Astrocyte of the cerebellum (primary cell): ENCODE measurements around the gene APOBEC3G.

Experiments
- DNase-seq: peaks from one replicate; pipeline ENCODE4 v3.0.0-alpha.2; 2011; ENCODE audit warnings: low read depth
- H3K4me3 ChIP-seq: 2 replicates; pipeline ENCODE4 v1.5.1; 2011; ENCODE audit warnings: mild to moderate bottlenecking, low read depth, low read length, moderate library complexity
- CTCF ChIP-seq: IDR thresholded peaks from 2 replicates; pipeline ENCODE4 v1.5.1; 2012; ENCODE audit warnings: low read length, low read depth, moderate library complexity, mild to moderate bottlenecking; ENCODE audit errors: missing control alignments
- in situ Hi-C: cut with HindIII; loops from 2 replicates; pipeline ENCODE4 v1.10.0; 2017; ENCODE audit warnings: low sequenced_read_pairs

Gene APOBEC3G

DNA sequence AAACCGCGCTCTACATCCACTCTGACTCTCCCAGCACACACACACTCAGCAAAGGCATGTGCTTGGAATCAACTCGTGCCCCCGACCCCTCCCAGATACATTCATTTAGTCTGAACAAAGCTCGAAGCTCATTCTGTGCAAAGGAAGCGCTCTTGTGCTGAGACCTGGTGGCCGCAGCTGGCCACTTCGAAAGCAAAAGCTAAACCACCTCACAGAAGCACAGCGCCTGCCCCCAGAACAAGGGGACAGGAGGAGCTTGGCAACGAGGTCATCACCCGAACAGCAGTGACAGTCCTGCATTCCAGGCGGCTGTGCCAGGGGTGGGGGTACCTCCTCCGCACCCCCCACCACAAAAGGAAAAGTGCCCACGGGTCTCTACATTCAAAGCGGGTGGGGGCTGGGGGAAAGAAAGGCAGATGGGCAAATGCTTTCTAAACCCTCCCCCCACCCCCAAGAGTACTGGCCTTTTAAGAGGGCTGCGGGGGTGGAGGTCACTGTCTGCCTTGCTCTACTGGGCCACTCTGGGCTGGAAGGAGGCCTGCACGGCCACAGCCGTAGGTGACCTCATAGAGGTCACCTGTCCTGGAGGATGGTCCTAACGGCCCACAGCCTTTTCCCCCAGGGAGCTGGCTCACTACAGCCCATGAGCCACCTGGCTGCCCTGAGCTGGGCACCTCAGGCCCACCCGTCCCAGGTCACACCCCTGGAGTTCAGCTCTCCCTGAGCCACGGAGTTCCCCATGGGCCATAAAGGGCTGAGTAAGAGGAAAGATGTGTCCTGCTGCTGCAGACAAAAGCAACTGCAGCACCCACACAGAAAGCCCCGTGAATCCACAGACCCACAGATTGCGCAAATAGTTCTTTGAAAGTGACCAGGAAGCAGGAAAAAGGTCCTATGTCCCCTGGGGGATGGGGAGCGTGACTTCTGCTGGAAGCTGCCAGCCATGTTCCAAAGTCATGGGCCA is 54.1 kb downstream of the APOBEC3G start:
- in situ Hi-C loops = no loop called here
- TF ChIP-seq CTCF = no peak
- no peak for DNase-seq
- H3K4me3 ChIP-seq = no peak overlapping the region

GRCh38 chr22:39132281-39132680 is 55.2 kb downstream of the APOBEC3G start:
- in situ Hi-C loops = no loop called here
- H3K4me3 ChIP-seq = no peak overlapping the region
- no peak for DNase-seq
- no peak for TF ChIP-seq CTCF

- in situ Hi-C loops = no loop called here
- TF ChIP-seq CTCF = no peak
- H3K4me3 ChIP-seq = no peak overlapping the region
- DNase-seq = no peak
Measured at GRCh38 chr22:39132871-39133524, 55.9 kb downstream of the APOBEC3G start.

GRCh38 chr22:39133871-39134270 is 56.8 kb downstream of the APOBEC3G start:
- no peak for TF ChIP-seq CTCF
- H3K4me3 ChIP-seq = no peak overlapping the region
- no peak for DNase-seq
- in situ Hi-C loops = no loop called here

DNA sequence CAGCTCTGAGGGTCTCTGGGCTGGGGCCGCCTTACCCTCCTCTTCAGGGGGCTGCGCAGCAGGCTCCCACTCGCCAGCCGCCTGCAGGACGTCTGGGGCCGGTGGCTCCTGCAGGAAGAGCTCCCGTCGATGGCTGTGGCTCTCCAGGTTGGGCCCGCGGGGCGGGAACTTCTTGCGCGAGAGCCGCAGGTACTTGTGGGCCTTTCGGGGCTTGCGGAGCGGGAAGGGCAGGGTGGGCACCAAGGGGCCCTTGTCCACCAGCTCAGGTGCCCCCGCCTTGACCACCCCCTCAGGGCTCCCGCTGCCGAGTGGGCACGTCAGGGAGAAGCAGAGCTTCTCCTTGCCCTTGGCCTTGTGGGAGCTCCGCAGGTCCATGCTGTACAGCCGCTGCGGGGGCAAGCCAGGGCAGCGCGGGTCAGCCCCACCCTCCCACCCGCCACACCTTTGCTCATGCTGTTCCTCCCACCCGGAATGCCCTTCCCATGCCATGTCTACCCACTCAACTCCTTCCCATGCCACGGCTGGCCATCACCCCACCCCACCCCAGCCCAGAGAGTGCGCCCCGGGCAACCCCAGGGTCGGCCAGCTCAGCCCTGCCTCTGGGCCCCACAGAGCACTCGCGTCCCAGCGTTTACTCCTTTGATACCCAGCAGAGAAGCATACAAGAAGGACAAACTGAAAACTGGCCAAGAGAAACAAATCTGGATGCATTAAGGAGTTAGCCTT is 57.5 kb downstream of the APOBEC3G start:
- no peak for DNase-seq
- in situ Hi-C loops = no loop called here
- H3K4me3 ChIP-seq = no peak overlapping the region
- no peak for TF ChIP-seq CTCF

- no peak for DNase-seq
- TF ChIP-seq CTCF = peak; percentile 77
- no peak overlapping the region for H3K4me3 ChIP-seq
- in situ Hi-C loops = no loop called here
Measured at GRCh38 chr22:39135092-39135896, 58.2 kb downstream of the APOBEC3G start.
